Measurements from ENCODE around the gene B4GALT5.

The B4GALT5 gene

DNA sequence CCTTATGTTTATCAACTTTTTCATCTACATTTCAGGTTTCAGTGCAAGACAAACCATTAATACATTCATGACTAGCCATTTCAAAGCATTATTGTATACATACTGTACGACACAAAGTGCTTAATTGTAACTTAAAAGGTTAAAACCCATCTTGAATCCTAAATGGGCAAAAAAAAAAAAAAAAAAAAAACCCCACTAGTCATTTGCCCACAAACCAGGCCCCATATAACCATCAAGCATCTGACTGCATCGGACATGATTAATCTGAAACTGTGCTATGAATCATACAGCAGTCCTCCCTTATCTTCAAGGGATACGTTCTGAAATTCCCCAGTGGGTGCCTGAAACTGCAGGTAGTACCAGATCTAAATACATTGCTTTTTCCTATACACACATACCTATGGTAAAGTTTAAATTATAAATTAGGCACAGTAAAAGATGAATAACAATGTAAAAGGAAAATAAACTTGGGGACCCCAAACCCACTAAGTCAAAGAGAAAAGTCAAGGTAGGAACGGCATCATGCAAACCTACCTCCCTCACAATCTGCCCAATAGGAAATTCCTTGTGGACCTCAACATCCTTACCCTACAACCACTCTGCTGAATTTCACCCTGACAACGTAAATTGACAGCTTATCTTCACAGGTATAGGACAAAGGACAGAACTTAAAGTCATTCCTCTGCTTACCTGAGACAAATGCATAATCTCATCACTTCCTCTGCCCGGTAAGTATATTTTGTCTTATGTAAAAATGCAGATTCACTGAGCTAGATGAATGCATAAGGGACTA, 14.3 kb downstream of the B4GALT5 start:
- no peak for DNase-seq

DNA sequence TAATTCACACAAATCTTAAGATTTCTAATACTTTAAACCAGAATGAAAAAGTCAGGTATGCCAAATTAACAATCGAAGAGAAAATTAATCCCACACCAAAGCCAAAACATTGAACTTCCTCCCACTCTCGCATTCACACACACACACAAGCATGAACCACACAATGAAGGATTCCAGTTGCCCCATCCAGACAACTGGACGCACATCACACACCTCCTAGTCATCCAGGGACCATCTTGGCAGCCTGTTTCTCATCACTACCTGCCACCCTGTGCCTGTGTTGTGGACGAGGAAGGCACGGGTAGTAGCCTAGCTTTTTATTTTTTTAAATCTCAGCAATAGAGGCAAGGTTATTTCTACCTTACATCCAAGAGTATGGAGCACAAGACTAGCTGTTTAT, 15.2 kb downstream of the B4GALT5 start:
- DNase-seq, result no peak

DNA sequence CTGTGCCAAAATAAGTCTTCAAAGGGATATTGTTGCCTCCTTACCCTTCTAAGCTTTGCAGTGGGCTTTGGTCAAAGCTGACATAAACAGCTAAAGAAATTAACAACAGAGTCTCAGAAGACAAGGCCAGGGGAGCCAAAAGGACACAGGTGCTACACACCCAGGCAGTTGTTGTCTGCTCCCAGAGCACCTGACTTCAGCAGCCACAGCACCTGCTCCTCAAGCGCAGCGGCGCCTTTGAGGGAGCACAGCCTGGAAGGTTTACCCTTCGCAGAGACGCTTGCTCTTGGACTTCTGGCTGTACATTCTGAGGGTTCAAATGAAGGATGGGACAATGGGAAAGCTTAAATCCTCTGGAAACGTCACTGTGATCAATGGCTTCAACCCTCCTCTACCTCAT, 16.6 kb downstream of the B4GALT5 start:
- no peak for DNase-seq

DNA sequence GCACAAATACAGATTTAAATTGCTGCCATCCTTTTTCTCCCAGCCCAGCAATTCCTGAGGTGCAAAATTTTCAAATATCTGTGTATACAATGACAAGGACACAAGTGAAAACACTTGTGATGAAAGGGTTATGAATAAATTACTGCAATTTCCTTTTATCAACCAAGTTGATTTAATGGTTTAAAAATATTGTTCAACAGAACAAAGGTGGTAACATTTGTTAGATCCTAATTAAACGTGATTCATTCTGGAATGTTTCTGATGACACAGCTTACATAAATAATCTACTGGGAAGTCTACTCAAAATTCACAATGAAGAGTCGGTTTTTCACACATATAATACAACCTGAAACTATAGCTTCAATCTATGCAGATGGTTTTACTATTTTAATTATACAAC, 17.1 kb downstream of the B4GALT5 start:
- DNase-seq, result no peak

DNA sequence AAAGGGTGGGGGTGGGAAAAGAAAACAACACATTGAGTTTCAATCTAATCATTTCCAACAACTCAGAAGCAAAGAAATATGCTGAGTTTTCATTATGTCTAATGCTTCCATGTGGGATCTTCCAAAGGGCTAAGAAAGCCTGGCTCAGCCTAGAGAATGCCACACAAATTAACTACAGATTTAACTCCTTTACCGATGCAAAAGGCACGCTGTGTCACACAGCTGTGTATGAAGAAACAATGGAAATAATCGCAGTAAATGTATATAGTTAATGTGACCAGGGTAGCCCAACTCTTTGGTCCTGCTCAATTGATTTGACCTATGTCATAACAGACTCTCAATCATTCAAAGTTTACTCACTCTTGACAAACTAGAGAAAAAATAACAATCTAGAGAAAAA, 17.8 kb downstream of the B4GALT5 start:
- no peak for DNase-seq

DNA sequence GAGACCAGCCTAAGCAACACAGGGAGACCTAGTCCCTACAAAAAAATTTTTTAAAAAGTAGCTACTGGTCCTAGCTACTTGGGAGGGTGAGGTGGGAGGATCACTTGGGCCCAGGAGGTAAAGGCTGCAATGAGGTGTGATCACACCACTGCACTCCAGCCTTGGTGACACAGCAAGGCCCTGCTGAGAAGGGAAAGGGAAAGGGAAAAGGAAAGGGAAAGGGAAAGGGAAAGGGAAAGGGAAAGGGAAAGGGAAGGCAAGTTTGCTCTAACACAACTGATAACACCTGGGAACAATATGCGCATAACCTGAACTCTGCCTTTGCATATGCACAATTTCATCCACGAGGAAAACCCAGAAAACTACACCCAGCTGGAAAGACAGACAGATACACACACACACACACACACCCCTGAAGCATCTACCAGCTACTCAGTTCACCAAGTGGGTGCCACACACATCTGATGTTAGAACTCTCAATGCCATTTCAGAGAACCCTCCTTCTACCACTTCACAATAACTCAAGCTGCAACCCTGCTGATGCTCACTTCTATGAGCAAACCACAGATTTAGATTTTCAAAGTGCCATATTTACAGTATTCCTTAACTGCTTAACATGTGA, 19.1 kb downstream of the B4GALT5 start:
- DNase-seq, result no peak

DNA sequence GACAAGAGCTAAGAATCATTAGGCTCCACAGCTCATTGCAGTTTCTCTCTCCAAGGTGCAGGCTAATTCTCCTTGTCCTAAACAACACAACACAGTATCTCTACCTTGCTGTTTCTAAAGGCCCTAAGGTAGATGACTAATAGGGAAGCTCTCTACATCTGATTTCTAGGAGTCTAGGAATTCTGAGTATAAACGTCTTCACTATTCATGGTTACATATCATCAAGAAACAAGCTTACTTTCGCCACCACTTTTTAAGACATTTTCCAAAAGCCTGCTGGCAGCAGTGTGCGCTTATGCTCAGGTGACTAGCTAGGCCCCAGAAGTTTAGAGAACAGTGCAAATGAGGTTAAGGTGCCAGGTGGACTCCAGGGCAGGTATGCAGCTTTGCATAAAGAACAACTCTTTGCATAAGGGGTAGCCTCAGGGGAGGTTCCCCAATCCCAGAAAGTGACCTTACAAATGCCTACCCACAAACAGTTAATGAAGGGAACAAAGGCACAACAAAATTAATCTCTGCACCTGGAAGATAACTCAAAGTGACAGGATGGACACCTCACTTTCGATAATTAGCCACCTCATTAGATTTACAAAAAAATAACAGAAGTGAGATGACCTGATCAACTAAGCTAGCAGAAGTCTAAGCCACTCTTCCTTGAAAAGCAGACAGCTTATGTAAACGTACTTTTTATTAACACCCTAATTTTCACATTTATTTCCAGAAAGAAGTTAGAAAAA, 20.1 kb downstream of the B4GALT5 start:
- no peak for DNase-seq

DNA sequence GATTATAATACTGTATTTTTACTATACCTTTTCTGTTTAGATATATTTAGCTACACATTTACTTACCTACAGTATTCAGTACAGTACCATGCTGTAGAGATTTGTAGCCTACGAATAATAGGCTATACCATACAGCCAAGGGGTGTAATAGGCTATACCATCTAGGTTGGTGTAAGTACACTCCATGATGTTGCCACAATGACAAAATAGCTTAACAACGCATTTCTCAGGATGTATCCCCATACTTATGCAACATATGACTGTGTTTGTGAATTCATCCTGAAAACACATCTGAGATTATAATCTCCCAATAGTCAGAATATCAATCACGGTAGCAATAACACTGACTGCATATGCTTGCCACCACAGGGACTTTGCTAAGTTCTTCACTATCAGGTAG, 20.7 kb downstream of the B4GALT5 start:
- DNase-seq, result no peak

DNA sequence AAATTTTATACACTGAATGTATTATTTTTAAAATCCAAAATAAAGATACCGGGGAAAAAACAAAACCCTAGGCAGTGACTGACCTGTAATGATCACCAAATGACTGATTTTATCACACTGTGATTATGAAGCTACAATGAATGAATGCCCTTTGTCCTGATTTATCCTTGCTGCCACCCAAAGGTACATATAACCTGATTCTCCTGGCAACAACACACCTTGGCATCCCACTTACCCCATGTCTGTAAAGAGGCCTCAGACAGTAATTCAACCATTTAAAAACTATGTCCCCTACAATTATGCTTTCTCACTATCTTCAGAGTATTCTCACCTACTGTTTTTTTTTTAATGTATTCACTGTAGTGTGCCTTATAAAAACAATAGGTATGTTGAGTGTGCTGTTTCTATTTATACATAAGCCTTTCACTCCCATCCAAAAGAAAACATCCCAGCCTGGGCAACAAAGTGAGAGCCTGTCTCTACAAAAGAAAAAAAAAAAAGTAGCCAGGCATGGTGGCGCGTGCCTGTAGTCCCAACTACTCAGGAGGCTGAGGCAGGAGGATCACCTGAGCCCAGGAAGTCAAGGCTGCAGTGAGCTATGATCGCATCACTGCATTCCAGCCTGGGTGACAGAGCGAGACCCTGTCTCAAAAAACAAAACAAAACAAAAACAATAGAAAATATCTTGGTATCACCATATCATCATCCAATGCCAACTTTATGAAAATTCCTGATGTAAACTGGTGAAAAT, 21.7 kb downstream of the B4GALT5 start:
- DNase-seq, result no peak

DNA sequence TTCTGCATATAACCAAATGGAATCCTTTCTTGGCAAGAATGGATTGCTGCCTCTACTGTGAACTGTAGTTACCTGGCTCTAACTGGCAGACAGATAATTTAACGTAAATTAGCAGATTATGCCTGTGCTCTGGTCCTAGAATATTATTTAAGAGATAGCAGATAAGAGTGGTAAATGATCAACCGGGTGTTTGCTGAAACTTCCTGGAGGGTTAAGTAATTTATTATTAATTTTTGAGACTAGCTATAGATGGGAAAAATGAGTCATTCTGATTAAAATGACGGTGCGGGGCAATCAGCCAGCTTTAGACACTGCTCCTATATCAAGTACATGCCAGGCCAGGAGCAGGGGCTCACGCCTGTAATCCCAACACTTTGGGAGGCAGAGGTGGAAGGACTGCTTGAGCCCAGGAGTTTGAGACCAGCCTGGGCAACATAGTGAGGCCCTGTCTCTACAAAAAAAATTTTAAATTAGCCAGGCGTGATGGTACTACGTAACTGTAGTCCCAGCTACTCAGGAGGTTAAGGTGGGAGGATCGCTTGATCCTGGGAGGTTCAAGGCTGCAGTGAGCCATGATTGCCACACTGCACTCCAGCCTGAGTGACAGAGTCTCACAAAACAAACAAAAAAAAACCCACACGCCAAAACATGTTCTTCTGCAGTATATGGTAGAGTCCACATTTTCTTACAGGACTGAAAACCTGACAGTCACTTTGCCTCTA, 22.6 kb downstream of the B4GALT5 start:
- DNase-seq, result no peak

DNA sequence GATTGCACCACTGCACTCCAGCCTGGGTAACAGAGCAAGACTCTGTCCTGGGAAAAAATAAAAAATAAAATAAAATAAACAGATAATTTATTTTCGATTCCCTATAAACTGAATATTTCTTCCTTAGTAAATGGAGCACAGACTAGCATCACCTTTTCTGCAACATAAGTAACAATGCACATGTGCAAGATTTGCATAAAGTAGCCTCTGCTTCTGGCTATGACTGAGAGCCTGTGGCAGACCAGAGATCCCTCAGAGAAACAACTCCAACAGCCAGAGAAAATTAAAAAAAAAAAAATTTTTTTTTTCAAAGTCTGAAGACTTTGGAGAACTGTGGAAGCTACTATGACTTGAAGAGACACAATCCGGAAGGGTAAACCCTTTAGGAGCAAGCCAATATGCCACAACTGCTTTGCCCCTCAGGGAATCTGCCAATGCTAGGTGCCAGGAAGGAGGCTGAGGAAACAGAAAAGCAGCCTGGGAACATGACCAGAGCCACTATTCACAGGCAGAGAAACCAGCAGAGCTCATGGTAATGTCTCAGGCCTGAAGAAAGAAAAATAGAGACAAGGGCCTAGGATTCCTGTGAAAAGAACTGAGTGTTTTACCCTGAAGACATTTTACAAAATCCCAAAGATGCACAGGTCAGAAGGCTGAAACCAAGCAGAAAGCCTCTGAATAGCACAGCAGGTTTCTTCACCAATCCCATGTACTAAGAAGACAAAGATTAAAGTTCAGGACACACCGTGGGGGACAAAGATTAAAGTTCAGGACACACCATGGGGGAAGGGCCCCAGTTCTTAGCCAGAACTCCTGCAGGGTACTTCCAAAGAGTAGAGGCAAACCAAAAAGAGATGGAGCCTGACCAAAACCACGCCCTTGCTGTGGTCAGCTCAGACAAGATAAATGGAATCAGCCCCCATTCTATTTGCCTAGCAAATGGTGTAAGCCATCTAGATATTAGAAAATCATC, 25.8 kb downstream of the B4GALT5 start:
- no peak for DNase-seq

DNA sequence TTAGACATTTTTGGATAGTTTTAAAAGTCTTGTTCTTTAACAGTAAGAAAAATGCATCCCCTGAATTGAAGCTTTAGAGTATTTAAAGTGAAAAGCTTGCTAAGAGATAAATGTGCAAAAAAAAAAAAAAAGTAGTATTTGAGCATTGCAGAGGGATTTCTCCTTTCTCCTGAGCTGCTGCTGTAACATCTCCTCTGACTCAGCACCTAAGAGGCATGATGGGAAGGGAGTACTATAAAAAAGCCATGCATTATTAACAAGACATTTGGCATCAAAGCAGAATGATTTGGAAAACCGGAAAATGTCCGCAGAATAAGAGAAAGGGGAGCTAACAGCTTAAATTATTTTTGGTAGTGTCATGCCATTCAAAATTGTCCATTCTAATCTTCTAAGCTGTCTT, 27.9 kb downstream of the B4GALT5 start:
- DNase-seq, result no peak

DNA sequence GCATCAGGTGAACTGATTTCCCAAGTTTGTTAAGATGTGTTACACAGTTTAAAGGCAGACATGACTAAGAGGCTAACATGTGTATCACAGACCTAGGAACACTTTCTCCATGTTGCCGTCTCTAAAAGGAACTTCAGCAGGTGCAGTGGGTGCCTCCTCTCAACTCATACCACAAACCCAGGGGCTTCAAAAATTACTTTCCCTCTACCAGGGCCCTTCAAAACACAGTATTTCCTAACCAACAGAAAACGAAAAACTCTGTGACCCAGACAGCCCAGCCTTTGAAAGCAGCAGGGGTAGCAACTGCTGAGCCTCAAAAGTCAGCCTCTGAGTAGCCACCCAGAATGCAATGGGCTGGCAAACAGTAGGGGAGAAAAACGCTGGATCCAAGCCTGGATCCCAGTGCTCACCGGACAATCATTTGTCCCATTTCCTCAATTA, 28.5 kb downstream of the B4GALT5 start:
- DNase-seq, result no peak

DNA sequence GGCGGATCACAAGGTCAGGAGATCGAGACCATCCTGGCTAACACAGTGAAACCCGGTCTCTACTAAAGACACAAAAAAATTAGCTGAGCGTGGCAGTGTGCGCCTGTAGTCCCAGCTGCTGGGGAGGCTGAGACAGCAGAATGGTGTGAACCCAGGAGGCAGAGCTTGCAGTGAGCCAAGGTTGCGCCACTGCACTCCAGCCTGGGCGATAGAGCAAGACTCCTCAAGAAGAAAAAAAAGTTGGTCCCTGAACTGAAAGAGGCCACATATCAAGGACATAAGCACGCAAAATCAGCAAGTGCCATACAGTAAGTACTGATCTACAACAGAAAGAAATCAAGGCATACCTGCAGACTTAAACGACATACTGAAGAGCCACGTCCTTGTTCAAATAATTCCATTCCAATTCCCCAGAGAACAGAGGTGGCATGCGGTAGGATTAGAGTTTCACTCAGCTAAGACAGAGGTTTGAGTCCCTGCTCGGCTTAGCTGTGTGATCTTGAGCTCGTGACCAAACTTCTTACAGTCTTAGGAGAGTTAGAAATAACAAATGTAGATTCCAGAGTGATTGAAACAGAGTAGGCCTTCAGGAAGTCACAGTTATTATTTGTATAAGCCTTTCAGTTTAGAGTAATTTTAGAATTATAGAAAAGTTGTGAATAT, 29.2 kb downstream of the B4GALT5 start:
- DNase-seq, result no peak

DNA sequence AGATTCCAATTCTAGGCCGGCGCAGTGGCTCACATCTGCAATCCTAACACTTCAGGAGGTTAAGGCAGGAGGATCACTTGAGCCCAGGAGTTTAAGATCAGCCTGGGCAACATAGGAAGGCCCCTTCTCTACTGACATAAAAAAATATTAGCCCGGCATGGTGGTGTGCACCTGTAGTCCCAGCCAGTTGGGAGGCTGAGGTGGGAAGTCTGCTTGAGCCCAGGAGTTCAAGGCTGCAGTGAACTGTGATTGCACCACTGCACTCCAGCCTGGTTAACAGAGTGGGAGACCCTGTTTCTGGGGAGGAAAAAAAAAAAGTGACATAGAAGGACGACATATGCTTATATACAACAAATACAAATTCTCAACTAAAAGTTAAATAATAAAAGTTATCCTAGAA, 30.9 kb downstream of the B4GALT5 start:
- DNase-seq, result no peak

DNA sequence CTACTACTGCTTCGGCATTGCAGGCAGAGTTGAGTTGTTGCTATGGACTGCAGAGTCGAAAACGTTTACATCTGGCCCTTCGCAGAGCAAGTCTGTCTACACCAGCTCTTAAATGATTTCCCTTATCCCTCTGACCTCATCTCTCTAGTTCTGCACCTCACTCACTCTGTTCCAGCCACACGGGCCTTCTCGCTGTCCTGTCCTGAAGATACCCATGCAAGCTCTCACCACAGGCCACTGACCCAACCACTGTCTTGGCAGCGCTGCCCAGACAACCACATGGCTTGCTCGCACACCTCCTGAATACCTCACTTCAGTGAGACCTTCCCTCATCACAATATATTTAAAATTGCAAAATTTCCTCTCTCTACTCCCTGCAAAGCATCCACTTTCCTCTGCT, 31.4 kb downstream of the B4GALT5 start:
- DNase-seq, result no peak

DNA sequence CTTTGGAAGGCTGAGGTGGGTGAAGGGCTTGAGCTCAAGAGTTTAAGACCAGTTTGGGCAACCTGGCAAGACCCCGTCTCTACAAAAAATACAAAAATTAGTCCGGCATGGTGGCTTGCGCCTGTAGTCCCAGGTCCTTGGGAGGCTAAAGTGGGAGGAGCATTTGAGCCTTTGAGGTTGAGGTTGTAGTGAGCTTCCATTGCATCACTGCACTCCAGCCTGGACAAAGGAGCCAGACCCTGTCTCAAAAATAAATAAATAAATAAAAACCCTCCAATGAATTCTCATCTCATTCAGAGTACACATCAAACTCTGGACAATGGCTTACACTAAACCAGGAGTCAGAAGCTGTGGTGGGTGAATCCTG, 31.8 kb downstream of the B4GALT5 start:
- no peak for DNase-seq

DNA sequence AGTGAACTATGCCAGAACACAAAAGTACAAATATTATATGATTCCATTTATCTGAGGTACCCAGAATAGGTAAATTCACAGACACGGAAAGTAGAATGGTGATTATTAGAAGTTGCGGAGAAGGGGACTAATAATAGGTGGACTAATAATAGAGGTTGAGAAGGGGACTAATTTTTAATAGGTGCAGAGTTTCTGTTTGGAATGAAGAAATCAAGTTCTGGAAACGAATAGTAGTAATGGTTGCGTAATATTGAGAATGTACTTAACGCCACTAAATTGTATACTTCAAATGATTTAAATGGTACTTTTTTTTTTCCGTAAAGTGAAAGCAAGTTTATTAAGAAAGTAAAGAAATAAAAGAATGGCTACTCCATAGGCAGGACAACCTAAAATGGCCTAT, 33.2 kb downstream of the B4GALT5 start:
- DNase-seq, result no peak

DNA sequence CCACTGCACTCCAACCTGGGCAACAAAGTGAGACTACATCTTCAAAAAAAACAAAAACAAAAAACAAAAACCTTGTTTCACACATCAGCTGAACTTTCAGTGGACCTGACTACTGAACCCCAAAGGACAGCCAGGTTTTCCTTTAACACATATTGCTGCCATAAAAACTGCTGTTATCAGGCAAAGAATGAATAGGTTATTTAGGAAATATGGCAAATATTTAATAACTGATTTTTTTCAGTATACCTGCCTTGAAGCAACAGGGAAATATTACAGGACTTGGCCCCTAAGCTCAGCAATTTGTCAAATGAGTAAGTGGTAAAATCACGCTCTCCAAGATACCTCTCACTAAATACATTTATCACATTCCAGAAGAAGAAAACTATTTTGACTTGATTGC, 34.0 kb downstream of the B4GALT5 start:
- DNase-seq, result no peak

Data from cerebellar nuclear complex (tissue), 1 donor.